ENCODE results near the gene ODAD3. TPM values are rescaled to one million over a fixed set of nuclear protein-coding genes. Genes with fewer than 3 reads are reported as not detected.

Gene ODAD3
- total RNA-seq, 4 donors from 2014 or later, result 0.32 to 2.2 TPM; not detected in 2

GRCh38 chr19:11426656-11427055 is 8.3 kb downstream of the ODAD3 start:
- Histone ChIP-seq H3K9me3 (no peaks in the 10 kb centered on the region), H3K27ac (no peak overlapping the region), H3K4me1 (peaks cover under 1 to 17% (median 12%) of the 10 kb centered on the region in 4 donors), H3K27me3 (peaks cover 26% of the 10 kb centered on the region), H3K4me3 (no peak overlapping the region), H3K36me3 (no peaks in the 10 kb centered on the region)
- no peak for DNase-seq
- TF ChIP-seq CTCF (IDR thresholded peaks at IDR 0.05) (no peak), EP300 (IDR thresholded peaks at IDR 0.05; ENCODE audit: low read depth) (no peak), POLR2A (IDR thresholded peaks at IDR 0.05) (no peak), POLR2AphosphoS5 (IDR thresholded peaks at IDR 0.05) (no peak)
- intact Hi-C loops (cut with DNase I; ENCODE audit: low total_unique reads) (no loop called here), in situ Hi-C loops (cut with MboI; ENCODE audit: low pct_ligation_motif_present in 1 of 4, low pct_unique_long_range_greater_than_20kb in 1 of 4, low sequenced_read_pairs in 3 of 4) (no loop called here)
- WGBS, 2 donors (ENCODE audit: low coverage in 1 of 2), result 94% methylated on average over 19 of the region's 19 CpGs; no CpG with 5 or more reads in 1 of the 2 donors

DNA sequence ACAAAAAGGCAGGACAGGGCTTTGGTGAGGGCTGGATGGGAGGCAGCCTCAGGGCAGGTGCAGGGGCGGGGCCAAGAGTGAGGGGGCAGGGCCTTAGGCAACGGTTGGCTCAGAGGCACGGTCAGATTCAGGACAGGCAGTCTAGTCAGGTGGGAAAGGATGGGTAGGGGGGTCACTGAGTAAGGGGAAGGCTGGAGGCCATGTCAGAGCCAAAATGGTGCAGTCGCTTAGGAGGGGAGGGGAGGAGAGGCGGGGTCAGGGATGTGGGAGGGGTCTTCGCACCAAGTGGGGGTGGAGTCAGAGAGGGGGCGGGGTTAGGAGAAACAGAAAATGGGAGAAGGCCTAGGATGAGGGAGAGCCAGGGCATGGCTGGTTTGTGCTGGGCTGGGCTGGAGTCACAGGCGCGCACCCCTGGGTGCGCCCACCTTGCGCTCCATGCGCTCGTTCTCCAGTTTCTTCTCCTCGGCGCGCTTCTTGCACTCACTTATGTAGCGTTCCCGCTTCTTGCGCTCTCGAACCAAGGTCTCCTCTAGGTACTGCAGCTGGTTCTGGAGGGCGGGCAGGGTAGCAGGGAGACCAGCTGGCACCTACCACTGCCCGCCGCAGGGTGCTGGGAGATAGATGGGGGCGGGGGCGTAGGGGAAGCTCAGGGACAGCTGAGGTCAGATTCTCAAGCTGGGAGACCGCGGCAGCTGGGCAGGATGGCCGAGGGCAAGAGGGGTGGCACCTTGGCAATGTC is 9.0 kb downstream of the ODAD3 start:
- in situ Hi-C loops (cut with MboI; ENCODE audit: low pct_ligation_motif_present in 1 of 4, low pct_unique_long_range_greater_than_20kb in 1 of 4, low sequenced_read_pairs in 3 of 4) (no loop called here), intact Hi-C loops (cut with DNase I; ENCODE audit: low total_unique reads) (no loop called here)
- TF ChIP-seq EP300 (IDR thresholded peaks at IDR 0.05; ENCODE audit: low read depth) (no peak), POLR2A (IDR thresholded peaks at IDR 0.05) (no peak), CTCF (IDR thresholded peaks at IDR 0.05) (no peak), POLR2AphosphoS5 (IDR thresholded peaks at IDR 0.05) (no peak)
- peaks cover 3 to 24% (median 19%) of the 10 kb centered on the region in 4 donors for H3K4me1 ChIP-seq
- no peaks in the 10 kb centered on the region for H3K9me3 ChIP-seq
- no peak for DNase-seq
- H3K27ac ChIP-seq, result no peak overlapping the region
- 87% methylated on average over 28 of the region's 28 CpGs; no CpG with 5 or more reads in 1 of the 2 donors for WGBS, 2 donors (ENCODE audit: low coverage in 1 of 2)
- peaks cover 34% of the 10 kb centered on the region for H3K27me3 ChIP-seq
- H3K4me3 ChIP-seq, result no peak overlapping the region
- no peaks in the 10 kb centered on the region for H3K36me3 ChIP-seq

GRCh38 chr19:11423791-11424181 is 11.1 kb downstream of the ODAD3 start:
- Histone ChIP-seq H3K9me3 (no peaks in the 10 kb centered on the region), H3K4me1 (peaks cover 4 to 43% (median 26%) of the 10 kb centered on the region in 4 donors), H3K27ac (no peak overlapping the region), H3K4me3 (no peak overlapping the region), H3K27me3 (peaks cover 55% of the 10 kb centered on the region), H3K36me3 (no peaks in the 10 kb centered on the region)
- intact Hi-C loops (cut with DNase I; ENCODE audit: low total_unique reads), result no loop called here
- 11% methylated on average over 21 of the region's 22 CpGs; no CpG with 5 or more reads in 1 of the 2 donors for WGBS, 2 donors (ENCODE audit: low coverage in 1 of 2)
- DNase-seq, result no peak
- in situ Hi-C loops (cut with MboI; ENCODE audit: low pct_ligation_motif_present in 1 of 4, low pct_unique_long_range_greater_than_20kb in 1 of 4, low sequenced_read_pairs in 3 of 4), result no loop called here
- TF ChIP-seq POLR2AphosphoS5 (IDR thresholded peaks at IDR 0.05) (no peak), EP300 (IDR thresholded peaks at IDR 0.05; ENCODE audit: low read depth) (no peak)

DNA sequence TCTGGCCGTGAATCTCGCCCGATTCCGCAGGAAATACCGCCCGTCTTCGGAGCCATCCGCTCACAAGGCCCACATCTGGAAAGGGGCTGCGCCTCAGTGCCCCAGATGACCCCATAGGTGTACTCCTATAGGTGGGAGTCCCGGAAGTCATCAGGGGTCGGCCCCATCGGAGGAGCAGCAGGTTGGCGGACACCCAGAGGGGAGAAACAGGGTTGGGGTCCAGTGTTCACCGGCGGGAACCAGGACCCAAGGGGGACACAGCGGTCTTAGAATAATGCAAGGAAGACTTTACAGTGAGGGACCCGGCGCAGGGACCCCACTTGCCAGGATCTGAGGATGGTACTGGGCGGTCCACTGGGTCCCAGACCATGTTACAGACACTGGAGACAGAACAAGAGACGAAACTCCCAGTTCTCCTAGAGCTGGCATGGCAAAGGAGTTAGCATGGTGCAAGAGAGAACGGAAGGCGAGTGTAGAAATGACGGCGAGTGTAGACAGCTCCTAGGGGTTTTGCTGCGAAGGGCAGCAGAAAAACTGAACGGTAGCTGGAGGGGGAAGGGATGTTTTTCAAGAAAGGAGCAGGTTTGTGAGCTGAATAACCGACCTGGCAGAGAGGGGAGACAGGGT is 11.6 kb downstream of the ODAD3 start:
- H3K27ac ChIP-seq, result no peak overlapping the region
- H3K4me3 ChIP-seq, result no peak overlapping the region
- in situ Hi-C loops (cut with MboI; ENCODE audit: low pct_ligation_motif_present in 1 of 4, low pct_unique_long_range_greater_than_20kb in 1 of 4, low sequenced_read_pairs in 3 of 4), result no loop called here
- intact Hi-C loops (cut with DNase I; ENCODE audit: low total_unique reads), result no loop called here
- H3K27me3 ChIP-seq, result peaks cover 60% of the 10 kb centered on the region
- H3K36me3 ChIP-seq, result no peaks in the 10 kb centered on the region
- WGBS, 2 donors (ENCODE audit: low coverage in 1 of 2), result 44% methylated on average over 5 to 27 of the region's 27 CpGs
- no peak for DNase-seq
- H3K4me1 ChIP-seq, result peaks cover 9 to 48% (median 28%) of the 10 kb centered on the region in 4 donors
- no peaks in the 10 kb centered on the region for H3K9me3 ChIP-seq
- TF ChIP-seq POLR2AphosphoS5 (IDR thresholded peaks at IDR 0.05), result no peak
- no peak for TF ChIP-seq CTCF (IDR thresholded peaks at IDR 0.05)
- no peak for TF ChIP-seq POLR2A (IDR thresholded peaks at IDR 0.05)
- TF ChIP-seq EP300 (IDR thresholded peaks at IDR 0.05; ENCODE audit: low read depth), result no peak
